HEK293 (cell line): ENCODE measurements around the gene TXLNA.
A peak's percentile ranks its signal among the peaks of the same experiment; 100 is the strongest.

Experiments
- CTCF ChIP-seq: fragments of 450-650 bp; formaldehyde crosslinking; IDR thresholded peaks from 2 replicates; pipeline ENCODE4 v1.5.1; 2016; ENCODE audit warnings: missing biosample characterization, missing genetic modification characterization
- GLIS2 ChIP-seq: fragments of 450-650 bp; formaldehyde crosslinking; IDR thresholded peaks from 2 replicates; pipeline ENCODE4 v1.5.1; 2016; ENCODE audit warnings: missing biosample characterization, missing genetic modification characterization
- HOXD13 ChIP-seq: sonication (generic); formaldehyde crosslinking; IDR thresholded peaks from 2 replicates; pipeline ENCODE4 v1.8.0; 2022; ENCODE audit warnings: missing genetic modification reagents, borderline replicate concordance
- IKZF3 ChIP-seq: fragments of 450-650 bp; IDR thresholded peaks from 2 replicates; pipeline ENCODE4 v1.5.0; 2018; ENCODE audit warnings: missing biosample characterization, mild to moderate bottlenecking, missing genetic modification characterization, moderate library complexity
- KLF1 ChIP-seq: fragments of 450-650 bp; formaldehyde crosslinking; IDR thresholded peaks from 2 replicates; pipeline ENCODE4 v1.5.1; 2016; ENCODE audit warnings: missing biosample characterization, missing genetic modification characterization
- KLF8 ChIP-seq: fragments of 450-650 bp; formaldehyde crosslinking; IDR thresholded peaks from 2 replicates; pipeline ENCODE4 v1.5.1; 2016; ENCODE audit warnings: missing biosample characterization, missing genetic modification characterization
- MYNN ChIP-seq: fragments of 450-650 bp; formaldehyde crosslinking; IDR thresholded peaks from 2 replicates; pipeline ENCODE4 v1.5.1; 2016; ENCODE audit warnings: missing biosample characterization, missing genetic modification characterization, borderline replicate concordance
- PRDM6 ChIP-seq: fragments of 450-650 bp; formaldehyde crosslinking; IDR thresholded peaks from 2 replicates; pipeline ENCODE4 v1.5.1; 2017; ENCODE audit warnings: missing biosample characterization, missing genetic modification characterization
- ZBTB1 ChIP-seq: fragments of 450-650 bp; formaldehyde crosslinking; IDR thresholded peaks from 2 replicates; pipeline ENCODE4 v1.5.1; 2016; ENCODE audit warnings: missing biosample characterization, missing genetic modification characterization
- ZBTB48 ChIP-seq: fragments of 450-650 bp; formaldehyde crosslinking; IDR thresholded peaks from 2 replicates; pipeline ENCODE4 v1.5.1; 2016; ENCODE audit warnings: missing biosample characterization, missing genetic modification characterization
- ZFP37 ChIP-seq: fragments of 450-650 bp; formaldehyde crosslinking; IDR thresholded peaks from 2 replicates; pipeline ENCODE4 v1.5.1; 2016; ENCODE audit warnings: missing biosample characterization, missing genetic modification characterization
- ZNF140 ChIP-seq: fragments of 450-650 bp; formaldehyde crosslinking; IDR thresholded peaks from 2 replicates; pipeline ENCODE4 v1.5.1; 2016; ENCODE audit warnings: missing biosample characterization, missing genetic modification characterization
- ZNF169 ChIP-seq: fragments of 450-650 bp; formaldehyde crosslinking; IDR thresholded peaks from 2 replicates; pipeline ENCODE4 v1.5.1; 2016; ENCODE audit warnings: missing biosample characterization, missing genetic modification characterization
- ZNF248 ChIP-seq: fragments of 450-650 bp; formaldehyde crosslinking; IDR thresholded peaks from 2 replicates; pipeline ENCODE4 v1.5.1; 2017; ENCODE audit warnings: missing biosample characterization, missing genetic modification characterization
- ZNF26 ChIP-seq: fragments of 450-650 bp; formaldehyde crosslinking; IDR thresholded peaks from 2 replicates; pipeline ENCODE4 v1.5.1; 2016; ENCODE audit warnings: missing biosample characterization, missing genetic modification characterization
- ZNF266 ChIP-seq: fragments of 450-650 bp; formaldehyde crosslinking; IDR thresholded peaks from 2 replicates; pipeline ENCODE4 v1.5.1; 2016; ENCODE audit warnings: missing biosample characterization, missing genetic modification characterization, low read depth
- ZNF335 ChIP-seq: fragments of 450-650 bp; formaldehyde crosslinking; conservative IDR thresholded peaks from 2 replicates; pipeline ENCODE4 v1.5.1; 2016; ENCODE audit warnings: missing biosample characterization, missing genetic modification characterization
- ZNF416 ChIP-seq: fragments of 450-650 bp; formaldehyde crosslinking; IDR thresholded peaks from 2 replicates; pipeline ENCODE4 v1.5.1; 2016; ENCODE audit warnings: missing biosample characterization, missing genetic modification characterization
- ZNF449 ChIP-seq: fragments of 450-650 bp; formaldehyde crosslinking; IDR thresholded peaks from 2 replicates; pipeline ENCODE4 v1.5.1; 2017; ENCODE audit warnings: missing biosample characterization, mild to moderate bottlenecking, missing genetic modification characterization, moderate library complexity
- ZNF473 ChIP-seq: fragments of 450-650 bp; formaldehyde crosslinking; IDR thresholded peaks from 2 replicates; pipeline ENCODE4 v1.5.1; 2017; ENCODE audit warnings: missing biosample characterization, missing genetic modification characterization
- ZNF544 ChIP-seq: fragments of 450-650 bp; formaldehyde crosslinking; IDR thresholded peaks from 2 replicates; pipeline ENCODE4 v1.5.0; 2017; ENCODE audit warnings: missing biosample characterization, missing genetic modification characterization
- ZNF558 ChIP-seq: fragments of 450-650 bp; formaldehyde crosslinking; IDR thresholded peaks from 2 replicates; pipeline ENCODE4 v1.5.1; 2016; ENCODE audit warnings: missing biosample characterization, missing genetic modification characterization
- ZNF600 ChIP-seq: fragments of 450-650 bp; formaldehyde crosslinking; IDR thresholded peaks from 2 replicates; pipeline ENCODE4 v1.5.1; 2016; ENCODE audit warnings: missing biosample characterization, missing genetic modification characterization
- ZNF626 ChIP-seq: fragments of 450-650 bp; sonication (Bioruptor Pico); formaldehyde crosslinking; IDR thresholded peaks from 2 replicates; pipeline ENCODE4 v1.5.1; 2018; ENCODE audit warnings: missing biosample characterization, missing genetic modification characterization, inconsistent platforms
- ZNF777 ChIP-seq: fragments of 450-650 bp; formaldehyde crosslinking; IDR thresholded peaks from 2 replicates; pipeline ENCODE4 v1.5.1; 2017; ENCODE audit warnings: missing biosample characterization, missing genetic modification characterization, borderline replicate concordance
- ZNF785 ChIP-seq: fragments of 450-650 bp; formaldehyde crosslinking; IDR thresholded peaks from 2 replicates; pipeline ENCODE4 v1.5.1; 2016; ENCODE audit warnings: missing biosample characterization, missing genetic modification characterization
- ZNF791 ChIP-seq: fragments of 450-650 bp; formaldehyde crosslinking; IDR thresholded peaks from 2 replicates; pipeline ENCODE4 v1.5.1; 2016; ENCODE audit warnings: missing biosample characterization, missing genetic modification characterization
- ZNF830 ChIP-seq: fragments of 450-650 bp; IDR thresholded peaks from 2 replicates; pipeline ENCODE4 v1.5.0; 2018; ENCODE audit warnings: missing biosample characterization, missing genetic modification characterization, low read depth, mild to moderate bottlenecking, moderate library complexity
- ZSCAN30 ChIP-seq: fragments of 450-650 bp; IDR thresholded peaks from 2 replicates; pipeline ENCODE4 v1.5.1; 2018; ENCODE audit warnings: missing biosample characterization, mild to moderate bottlenecking, missing genetic modification characterization, moderate library complexity

The TXLNA gene

GRCh38 chr1:32201011-32201855, 21.8 kb downstream of the TXLNA start (continued):
- no peak for TF ChIP-seq ZNF473 (tag by site-specific recombination)
- no peak for TF ChIP-seq PRDM6
- TF ChIP-seq ZNF785 (tag by site-specific recombination) = no peak
- no peak for TF ChIP-seq HOXD13 (CRISPR knock-in tag)
- TF ChIP-seq ZNF791 (tag by site-specific recombination) = no peak
- no peak for TF ChIP-seq ZNF266 (tag by site-specific recombination)
- TF ChIP-seq ZNF449 (tag by site-specific recombination) = peak; percentile 99
- TF ChIP-seq ZNF169 = no peak
- TF ChIP-seq IKZF3 = no peak; the same call in 1 of the 2 replicates
- TF ChIP-seq ZFP37 = no peak
- no peak for TF ChIP-seq ZNF558 (tag by site-specific recombination)
- no peak for TF ChIP-seq ZNF600 (tag by site-specific recombination)
- peak; percentile 74 for TF ChIP-seq ZNF335 (tag by site-specific recombination)
- TF ChIP-seq ZNF777 (tag by site-specific recombination) = no peak
- TF ChIP-seq ZNF140 (tag by site-specific recombination) = no peak
- no peak for TF ChIP-seq ZNF416
- TF ChIP-seq ZBTB1 = no peak
- TF ChIP-seq ZNF26 (tag by site-specific recombination) = no peak
- no peak for TF ChIP-seq ZNF626
- no peak for TF ChIP-seq ZBTB48 (tag by site-specific recombination)
- no peak for TF ChIP-seq ZNF248 (tag by site-specific recombination)
- TF ChIP-seq KLF8 (tag by site-specific recombination) = 0 out of 2 replicates have a peak, but pooled peaks have one; percentile 10
- peak; percentile 57; the same call in 1 of the 2 replicates for TF ChIP-seq ZSCAN30 (tag by site-specific recombination)
- TF ChIP-seq MYNN (tag by site-specific recombination) = no peak
- TF ChIP-seq ZNF830 (tag by site-specific recombination) = no peak
- peak; percentile 38; the same call in 1 of the 2 replicates for TF ChIP-seq KLF1
- no peak; the same call in 1 of the 2 replicates for TF ChIP-seq GLIS2 (tag by site-specific recombination)
- no peak for TF ChIP-seq ZNF544
- peak; percentile 57; the same call in 1 of the 2 replicates for TF ChIP-seq CTCF (tag by site-specific recombination)
